Measurements from ENCODE around the gene CCNT2. TPM values are rescaled to one million over a fixed set of nuclear protein-coding genes. Genes with fewer than 3 reads are reported as not detected.
A peak's percentile ranks its signal among the peaks of the same experiment; 100 is the strongest.

Gene CCNT2
- total RNA-seq, 4 donors from 2014 or later, result 53.2 to 152 (median 84.9) TPM

- H3K27ac ChIP-seq, result no peak overlapping the region
- no peak for TF ChIP-seq POLR2A (IDR thresholded peaks at IDR 0.05)
- TF ChIP-seq CTCF (IDR thresholded peaks at IDR 0.05), result no peak
- DNase-seq, result no peak
- H3K36me3 ChIP-seq, result no peaks in the 10 kb centered on the region
- H3K27me3 ChIP-seq, result no peaks in the 10 kb centered on the region
- H3K4me1 ChIP-seq, result no peaks in the 10 kb centered on the region
- no peaks in the 10 kb centered on the region for H3K9me3 ChIP-seq
- intact Hi-C loops (cut with DNase I; ENCODE audit: low total_unique reads), result no loop called here
- no peak overlapping the region for H3K4me3 ChIP-seq
These were observed 7.2 kb upstream of the CCNT2 start for GRCh38 chr2:134911400-134911785.

GRCh38 chr2:134912361-134912760 lies 6.3 kb upstream of the CCNT2 start:
- TF ChIP-seq POLR2A (IDR thresholded peaks at IDR 0.05) (no peak), CTCF (IDR thresholded peaks at IDR 0.05) (no peak)
- Histone ChIP-seq H3K36me3 (no peaks in the 10 kb centered on the region), H3K4me1 (no peaks in the 10 kb centered on the region), H3K27ac (no peak overlapping the region), H3K9me3 (no peaks in the 10 kb centered on the region), H3K27me3 (no peaks in the 10 kb centered on the region), H3K4me3 (no peak overlapping the region)
- intact Hi-C loops (cut with DNase I; ENCODE audit: low total_unique reads), result no loop called here
- no peak for DNase-seq

- Histone ChIP-seq H3K36me3 (no peaks in the 10 kb centered on the region), H3K4me3 (peak overlapping the region; percentile 79 to 96), H3K27me3 (no peaks in the 10 kb centered on the region), H3K4me1 (peaks cover 4 to 15% of the 10 kb centered on the region in 2 donors), H3K27ac (peak overlapping the region; percentile 95), H3K9me3 (no peaks in the 10 kb centered on the region)
- intact Hi-C loops (cut with DNase I; ENCODE audit: low total_unique reads), result no loop called here
- peak; percentile 19 to 24 for DNase-seq
- no peak for TF ChIP-seq CTCF (IDR thresholded peaks at IDR 0.05)
- no peak for TF ChIP-seq POLR2A (IDR thresholded peaks at IDR 0.05)
These were observed 1.2 kb upstream of the CCNT2 start for GRCh38 chr2:134917360-134917865.

GRCh38 chr2:134917888-134918525 lies 615 bp upstream of the CCNT2 start:
- peak; percentile 48 to 54 for TF ChIP-seq POLR2A (IDR thresholded peaks at IDR 0.05)
- peak; percentile 18 to 57 (median 33) for TF ChIP-seq CTCF (IDR thresholded peaks at IDR 0.05)
- H3K4me3 ChIP-seq, result peak overlapping the region; percentile 79 to 96
- H3K4me1 ChIP-seq, result peaks cover 4 to 15% of the 10 kb centered on the region in 2 donors
- no peaks in the 10 kb centered on the region for H3K36me3 ChIP-seq
- H3K27ac ChIP-seq, result peak overlapping the region; percentile 95
- intact Hi-C loops (cut with DNase I; ENCODE audit: low total_unique reads), result no loop called here
- H3K27me3 ChIP-seq, result no peaks in the 10 kb centered on the region
- DNase-seq, result no peak
- H3K9me3 ChIP-seq, result no peaks in the 10 kb centered on the region

- peak in 1 of 2 donors; percentile 20 for DNase-seq
- Histone ChIP-seq H3K4me3 (peak overlapping the region; percentile 79 to 96), H3K27ac (peak overlapping the region; percentile 95), H3K36me3 (no peaks in the 10 kb centered on the region), H3K4me1 (peaks cover 4 to 15% of the 10 kb centered on the region in 2 donors), H3K9me3 (no peaks in the 10 kb centered on the region), H3K27me3 (no peaks in the 10 kb centered on the region)
- no peak for TF ChIP-seq POLR2A (IDR thresholded peaks at IDR 0.05)
- TF ChIP-seq CTCF (IDR thresholded peaks at IDR 0.05), result no peak
- intact Hi-C loops (cut with DNase I; ENCODE audit: low total_unique reads), result no loop called here
These were observed 954 bp downstream of the CCNT2 start for GRCh38 chr2:134919341-134920210.

All from uterus (tissue), 4 donors.